Activated naive CD4-positive, alpha-beta T cell treated with Interleukin-2 at 50 U/mL for 16 hours (primary cell): Measurements from ENCODE around the gene RBM25.
"Not testable (repeated sequence)": the region's sequence is repeated elsewhere in the genome, so short reads cannot be mapped to it uniquely, and the experiment has no call there.

Experiments used
- DNase-seq: peaks from one replicate; pipeline ENCODE4 v3.0.0-alpha.2; 2020

Gene RBM25

GRCh38 chr14:73105050-73105449 is 46.7 kb downstream of the RBM25 start:
- DNase-seq = no peak

GRCh38 chr14:73105727-73106126 is 47.4 kb downstream of the RBM25 start:
- DNase-seq = no peak

GRCh38 chr14:73116079-73116665 is 57.8 kb downstream of the RBM25 start:
- no peak for DNase-seq

- no peak for DNase-seq
Observed at GRCh38 chr14:73124180-73124894, 66.0 kb downstream of the RBM25 start.

- no peak for DNase-seq
Observed at GRCh38 chr14:73125169-73125588, 66.8 kb downstream of the RBM25 start.

GRCh38 chr14:73125746-73126145 is 67.4 kb downstream of the RBM25 start:
- DNase-seq = no peak

GRCh38 chr14:73133795-73134194 is 75.5 kb downstream of the RBM25 start:
- DNase-seq = no peak

- DNase-seq = no peak
Observed at GRCh38 chr14:73136085-73136386, 77.7 kb downstream of the RBM25 start.

- peak; percentile 98 for DNase-seq
Observed at GRCh38 chr14:73136387-73137225, 78.3 kb downstream of the RBM25 start, which contains the start of gene PSEN1. PSEN1 (plus strand) TSS chr14:73136507; CDS start chr14:73148020, 11,513 bp downstream.

- no peak for DNase-seq
Observed at GRCh38 chr14:73140811-73141323, 82.5 kb downstream of the RBM25 start.

GRCh38 chr14:73142216-73142615 is 83.9 kb downstream of the RBM25 start:
- DNase-seq = no peak

GRCh38 chr14:73143003-73143402 is 84.7 kb downstream of the RBM25 start:
- no peak for DNase-seq

- DNase-seq = no peak
Observed at GRCh38 chr14:73143617-73144016, 85.3 kb downstream of the RBM25 start.

GRCh38 chr14:73145371-73145770 is 87.0 kb downstream of the RBM25 start:
- DNase-seq = no peak

GRCh38 chr14:73146111-73146510 is 87.8 kb downstream of the RBM25 start:
- no peak for DNase-seq

- no peak for DNase-seq
Observed at GRCh38 chr14:73149753-73150152, 91.4 kb downstream of the RBM25 start.

GRCh38 chr14:73153272-73153671 is 94.9 kb downstream of the RBM25 start:
- no peak for DNase-seq

GRCh38 chr14:73162251-73162650 is 103.9 kb downstream of the RBM25 start:
- no peak for DNase-seq

GRCh38 chr14:73166399-73166798 is 108.1 kb downstream of the RBM25 start:
- no peak for DNase-seq

- no peak for DNase-seq
Observed at GRCh38 chr14:73167727-73168126, 109.4 kb downstream of the RBM25 start.

- no peak for DNase-seq
Observed at GRCh38 chr14:73168274-73168673, 109.9 kb downstream of the RBM25 start.

GRCh38 chr14:73168691-73169090 is 110.4 kb downstream of the RBM25 start:
- DNase-seq = no peak

- not testable (repeated sequence) for DNase-seq
Observed at GRCh38 chr14:73169855-73170254, 111.5 kb downstream of the RBM25 start.

- DNase-seq = no peak
Observed at GRCh38 chr14:73170686-73171085, 112.4 kb downstream of the RBM25 start.
